B cell (primary cell): Measurements from ENCODE around the gene PPFIA4. TPM values are rescaled to one million over a fixed set of nuclear protein-coding genes. Genes with fewer than 3 reads are reported as not detected.

Experiments used
- ATAC-seq: fragments of 200-7000 bp; cut with Tn5 transposase; one replicate; pipeline ENCODE4 v1.10.0; 2021; ENCODE audit warnings: low read depth, mild to moderate bottlenecking, moderate number of reproducible peaks, moderate library complexity
- CTCF ChIA-PET: fragments of 350-600 bp; sonication (Branson Sonifier 250); formaldehyde crosslinking; loops from one replicate; lab custom pipeline; 2021; ENCODE audit warnings: antibody characterized with exemption, inconsistent platforms; lab: Charles Lee
- POLR2A ChIA-PET: fragments of 350-600 bp; sonication (Branson Sonifier 250); formaldehyde crosslinking; loops from one replicate; lab custom pipeline; 2021; ENCODE audit warnings: antibody characterized with exemption; lab: Charles Lee
- DNase-seq: peaks from one replicate; pipeline ENCODE4 v3.0.0; 2013
- H2AFZ ChIP-seq: 2 replicates; pipeline ENCODE4 v1.6.1; 2012; ENCODE audit warnings: mild to moderate bottlenecking, low read depth, low read length; ENCODE audit not compliant: insufficient read depth, poor library complexity, severe bottlenecking
- H3K27ac ChIP-seq, 2 donors: 1 replicate in 1 of 2; 2 replicates in 1 of 2; pipeline ENCODE4 v1.5.1; 2012 to 2013; ENCODE audit warnings: low read length in 2 of 2, mild to moderate bottlenecking in 2 of 2, moderate library complexity in 1 of 2
- H3K27me3 ChIP-seq, 4 experiments: fragments of 200-600 bp in 1 of 4; sonication (generic) in 1 of 4; replicated peaks in 1 of 4; 1 replicate in 2 of 4; 2 replicates in 2 of 4; pipeline versions ENCODE4 v1.6.1 to v1.7.0; 2013 to 2016; ENCODE audit warnings: low read length in 3 of 4, mild to moderate bottlenecking in 2 of 4, mixed read lengths in 1 of 4, moderate library complexity in 1 of 4; ENCODE audit not compliant: insufficient read depth in 4 of 4, control insufficient read depth in 3 of 4; ENCODE audit errors: control extremely low read depth in 1 of 4
- H3K36me3 ChIP-seq, 2 experiments: replicated peaks in 1 of 2; 1 replicate in 1 of 2; 2 replicates in 1 of 2; pipeline versions ENCODE4 v1.6.1 to v1.7.1; 2013; ENCODE audit warnings: low read length in 1 of 2; ENCODE audit not compliant: insufficient read depth in 2 of 2, control insufficient read depth in 1 of 2; ENCODE audit errors: control extremely low read depth in 1 of 2, extremely low read depth in 1 of 2
- H3K4me1 ChIP-seq, 2 donors: fragments of 200-600 bp in 1 of 2; sonication (generic) in 1 of 2; 1 replicate in 1 of 2; 2 replicates in 1 of 2; pipeline versions ENCODE4 v1.5.1 to v1.6.1; 2013 to 2017; ENCODE audit warnings: low read length in 2 of 2; ENCODE audit not compliant: control insufficient read depth in 2 of 2, insufficient read depth in 2 of 2
- H3K4me2 ChIP-seq: replicated peaks from 2 replicates; pipeline ENCODE3; 2012; ENCODE audit warnings: mild to moderate bottlenecking, low read depth, low read length; ENCODE audit not compliant: poor library complexity, severe bottlenecking
- H3K4me3 ChIP-seq, 5 experiments: fragments of 200-600 bp in 1 of 5; sonication (generic) in 1 of 5; 1 replicate in 3 of 5; 2 replicates in 2 of 5; pipeline versions ENCODE4 v1.5.1 to v1.7.0; 2011 to 2016; ENCODE audit warnings: low read length in 4 of 5, mild to moderate bottlenecking in 4 of 5, low read depth in 2 of 5, control low read depth in 1 of 5, moderate library complexity in 1 of 5; ENCODE audit not compliant: insufficient read depth in 1 of 5; ENCODE audit errors: control extremely low read depth in 1 of 5, extremely low read depth in 1 of 5
- H3K79me2 ChIP-seq: fragments of 200-600 bp; sonication (generic); one replicate; pipeline ENCODE4 v1.6.0; 2016; ENCODE audit warnings: low read length; ENCODE audit not compliant: control insufficient read depth, insufficient read depth
- H3K9ac ChIP-seq: fragments of 200-600 bp; sonication (generic); 2 replicates; pipeline ENCODE4 v1.6.1; 2017; ENCODE audit warnings: mild to moderate bottlenecking, low read length, moderate library complexity
- H3K9me3 ChIP-seq, 3 donors: one replicate each; pipeline versions ENCODE4 v1.6.1 to v1.7.1; 2013; ENCODE audit warnings: low read length in 2 of 3; ENCODE audit not compliant: control insufficient read depth in 2 of 3, insufficient read depth in 1 of 3; ENCODE audit errors: control extremely low read depth in 1 of 3
- H4K20me1 ChIP-seq: 2 replicates; pipeline ENCODE4 v1.6.0; 2012; ENCODE audit warnings: mild to moderate bottlenecking, low read length; ENCODE audit not compliant: insufficient read depth, control insufficient read depth, poor library complexity, severe bottlenecking
- H3K27ac Mint-ChIP-seq: one replicate; pipeline ENCODE4 v1.8.0; 2021; ENCODE audit warnings: mixed read lengths
- H3K27me3 Mint-ChIP-seq: one replicate; pipeline ENCODE4 v1.8.0; 2021; ENCODE audit warnings: mixed read lengths
- H3K4me1 Mint-ChIP-seq: one replicate; pipeline ENCODE4 v1.8.0; 2021; ENCODE audit warnings: mixed read lengths
- H3K4me3 Mint-ChIP-seq: one replicate; pipeline ENCODE4 v1.8.0; 2021; ENCODE audit warnings: mixed read lengths
- H3K9me3 Mint-ChIP-seq: one replicate; pipeline ENCODE4 v1.8.0; 2022; ENCODE audit warnings: mixed read lengths; ENCODE audit not compliant: insufficient read depth
- CTCF ChIP-seq: fragments of 200-600 bp; IDR thresholded peaks from one replicate; pipeline ENCODE4 v1.8.0; 2022; ENCODE audit warnings: antibody characterized with exemption, mild to moderate bottlenecking
- EZH2 ChIP-seq: IDR thresholded peaks from 2 replicates; pipeline ENCODE4 v1.6.1; 2012; ENCODE audit warnings: borderline replicate concordance, low read depth, mild to moderate bottlenecking, moderate library complexity, low read length; ENCODE audit not compliant: insufficient read depth, poor library complexity, severe bottlenecking
- WGBS: methylation state at CpG from one replicate; pipeline ENCODE4 v1.1.5; 2013; ENCODE audit warnings: missing lambda C conversion rate; ENCODE audit not compliant: insufficient coverage; 5-methylcytosine and 5-hydroxymethylcytosine counted together
- intact Hi-C: fragments of 100-400 bp; cut with micrococcal nuclease; formaldehyde crosslinking; loops from one replicate; pipeline ENCODE4 v1.10.0; 2022
- polyA plus RNA-seq: library from polyadenylated mRNA; depleted of rRNA; stranded (reverse); fragments of >200 nt; gene quantifications from 2 replicates; pipeline ENCODE4 v1.2.3, GENCODE V29; 2012
- total RNA-seq, 2 donors: library from RNA; stranded (reverse); fragments of 120-200 nt in 1 of 2; gene quantifications; 1 replicate in 1 of 2; 2 replicates in 1 of 2; pipeline versions ENCODE4 v1.2.3 to v1.2.4, GENCODE V29; 2013 to 2022

Gene PPFIA4
- total and polyA plus RNA-seq, 2 donors (not counting 1 experiment from before 2014, with no cell fraction given), result 0.09 to 0.62 TPM

GRCh38 chr1:203048555-203049051, 22.3 kb downstream of the PPFIA4 start:
- Histone ChIP-seq H3K9ac (no peak overlapping the region), H3K4me1 (no peaks in the 10 kb centered on the region), H3K27ac (no peak overlapping the region), H4K20me1 (no peaks in the 10 kb centered on the region), H3K4me3 (no peak overlapping the region), H3K4me2 (no peak overlapping the region), H3K36me3 (no peaks in the 10 kb centered on the region), H3K79me2 (no peaks in the 10 kb centered on the region), H2AFZ (no peak overlapping the region), H3K9me3 (no peaks in the 10 kb centered on the region), H3K27me3 (peaks cover 0 to 4% (median 0%) of the 10 kb centered on the region in 4 experiments)
- TF ChIP-seq EZH2, result no peak
- TF ChIP-seq CTCF, result no peak
- no peak for ATAC-seq
- Mint-ChIP-seq H3K4me1 (no peaks in the 10 kb centered on the region), H3K27me3 (peaks cover 32% of the 10 kb centered on the region), H3K27ac (no peak overlapping the region), H3K4me3 (no peak overlapping the region), H3K9me3 (no peaks in the 10 kb centered on the region)
- intact Hi-C loops, result no loop called here
- no peak for DNase-seq
- ChIA-PET CTCF (no interaction called here), POLR2A (no interaction called here)
- 87% methylated on average over 18 of the region's 23 CpGs for WGBS

- no peak for ATAC-seq
- no peak overlapping the region for H2AFZ ChIP-seq
- no peak overlapping the region for H3K9ac ChIP-seq
- no peaks in the 10 kb centered on the region for H3K9me3 Mint-ChIP-seq
- intact Hi-C loops, result no loop called here
- CTCF ChIA-PET, result no interaction called here
- no peak for DNase-seq
- no peaks in the 10 kb centered on the region for H3K36me3 ChIP-seq
- H3K27ac ChIP-seq, result no peak overlapping the region
- POLR2A ChIA-PET, result no interaction called here
- no peak overlapping the region for H3K4me3 Mint-ChIP-seq
- H3K4me1 Mint-ChIP-seq, result no peaks in the 10 kb centered on the region
- no peaks in the 10 kb centered on the region for H3K9me3 ChIP-seq
- H3K27me3 ChIP-seq, result peaks cover 0 to 6% (median 0%) of the 10 kb centered on the region in 4 experiments
- H4K20me1 ChIP-seq, result no peaks in the 10 kb centered on the region
- H3K4me2 ChIP-seq, result no peak overlapping the region
- TF ChIP-seq EZH2 (no peak), CTCF (no peak)
- no peaks in the 10 kb centered on the region for H3K4me1 ChIP-seq
- H3K4me3 ChIP-seq, result no peak overlapping the region
- 88% methylated on average over 4 of the region's 4 CpGs for WGBS
- no peak overlapping the region for H3K27ac Mint-ChIP-seq
- H3K79me2 ChIP-seq, result no peaks in the 10 kb centered on the region
- peaks cover 32% of the 10 kb centered on the region for H3K27me3 Mint-ChIP-seq
Measured at GRCh38 chr1:203049077-203049476, 22.8 kb downstream of the PPFIA4 start.
